CD1c-positive myeloid dendritic cell (primary cell): ENCODE results near the gene RPL28.
A peak's percentile ranks its signal among the peaks of the same experiment; 100 is the strongest.

Experiments used
- DNase-seq: peaks from one replicate; pipeline ENCODE4 v3.0.0-alpha.2; 2016; ENCODE audit errors: extremely low spot score

The RPL28 gene

DNA sequence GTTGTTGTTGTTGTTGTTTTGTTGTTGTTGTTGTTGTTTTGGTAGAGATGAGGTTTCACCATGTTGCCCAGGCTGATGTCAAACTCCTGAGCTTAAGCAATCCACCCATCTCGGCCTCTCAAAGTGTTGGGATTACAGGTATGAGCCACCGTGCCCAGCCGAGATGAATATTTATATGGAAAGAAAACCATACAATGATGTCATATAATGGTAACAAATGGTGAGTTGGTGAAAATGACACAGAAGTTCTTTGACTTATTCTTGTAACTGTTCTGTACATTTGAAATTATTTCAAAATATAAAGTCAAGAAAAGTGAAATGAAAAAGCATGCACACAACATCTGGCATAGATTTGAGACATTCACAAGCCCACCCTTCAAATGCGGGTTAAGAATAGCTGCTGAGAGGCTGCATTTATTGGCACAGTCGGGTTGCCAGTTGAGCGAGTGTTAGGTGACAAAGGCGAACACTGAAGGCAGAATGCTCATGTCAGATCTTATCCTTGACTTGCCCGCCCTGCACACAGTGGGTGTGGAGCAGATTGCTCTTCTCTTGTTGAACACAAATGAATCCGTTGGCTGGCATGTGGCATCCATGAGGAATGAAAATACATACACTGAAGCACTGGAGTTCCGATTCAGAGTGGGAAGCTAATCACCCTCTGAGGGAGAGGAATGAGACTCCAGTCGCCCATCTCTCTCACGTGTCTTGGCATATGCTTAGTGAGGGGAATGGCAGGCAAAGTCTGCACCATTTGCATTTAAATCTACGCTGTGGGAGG, 37.7 kb downstream of the RPL28 start:
- DNase-seq, result no peak

DNA sequence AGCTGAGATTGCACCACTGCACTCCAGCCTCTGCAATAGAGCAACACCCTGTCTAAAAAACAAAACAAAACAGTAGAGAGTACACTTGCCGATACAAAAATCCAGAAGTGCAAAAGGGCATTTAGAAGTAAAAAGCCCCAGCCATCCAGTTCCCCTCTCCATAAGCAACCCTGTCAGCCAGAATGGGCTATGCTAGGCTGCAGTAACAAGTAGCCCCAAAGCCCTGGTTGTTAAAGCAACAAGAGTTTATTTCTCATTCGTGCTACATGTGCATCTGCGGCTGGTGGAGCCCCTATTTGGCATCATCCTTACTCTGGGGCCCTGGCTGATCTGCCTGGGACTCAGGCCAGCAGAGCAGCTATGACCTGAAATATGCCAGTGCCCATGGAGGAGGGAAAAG, 38.8 kb downstream of the RPL28 start:
- no peak for DNase-seq

DNA sequence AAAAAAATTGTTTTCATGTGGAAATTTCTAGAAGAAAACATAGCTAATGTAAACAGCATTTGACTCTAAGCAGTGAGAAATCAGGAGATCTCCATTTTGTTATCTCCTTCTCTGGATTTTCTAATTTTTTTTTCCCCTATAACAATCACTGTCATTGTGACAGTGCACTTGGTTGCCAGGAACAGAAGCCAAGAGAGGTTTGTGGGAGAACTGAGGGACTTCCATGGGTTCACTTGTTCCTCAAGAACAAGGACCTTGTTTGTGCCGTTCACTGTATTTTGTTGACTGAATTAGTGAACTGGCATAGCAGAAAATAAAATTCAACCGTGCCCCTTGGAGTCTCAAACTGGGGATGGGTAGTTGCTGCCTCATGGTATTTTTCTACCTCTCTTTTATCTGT, 40.3 kb downstream of the RPL28 start:
- DNase-seq, result no peak

DNA sequence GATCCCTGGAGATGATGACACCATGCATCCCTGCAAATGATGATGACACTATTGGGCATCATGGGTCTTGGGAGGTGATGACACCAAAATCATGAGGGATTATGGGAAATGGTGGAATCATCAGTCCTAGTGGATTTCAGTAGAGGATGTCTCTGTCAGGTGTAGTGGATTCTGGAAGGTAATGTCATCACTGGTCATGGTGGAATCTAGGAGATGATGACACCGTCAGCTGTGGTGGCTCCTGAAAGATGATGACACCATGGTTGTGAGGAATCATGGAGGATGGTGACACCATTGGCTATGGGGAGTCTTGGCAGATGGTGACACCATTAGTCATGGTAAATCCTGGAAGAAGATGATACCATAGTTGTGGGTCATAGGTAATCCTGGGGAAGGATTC, 45.5 kb downstream of the RPL28 start:
- no peak for DNase-seq

DNA sequence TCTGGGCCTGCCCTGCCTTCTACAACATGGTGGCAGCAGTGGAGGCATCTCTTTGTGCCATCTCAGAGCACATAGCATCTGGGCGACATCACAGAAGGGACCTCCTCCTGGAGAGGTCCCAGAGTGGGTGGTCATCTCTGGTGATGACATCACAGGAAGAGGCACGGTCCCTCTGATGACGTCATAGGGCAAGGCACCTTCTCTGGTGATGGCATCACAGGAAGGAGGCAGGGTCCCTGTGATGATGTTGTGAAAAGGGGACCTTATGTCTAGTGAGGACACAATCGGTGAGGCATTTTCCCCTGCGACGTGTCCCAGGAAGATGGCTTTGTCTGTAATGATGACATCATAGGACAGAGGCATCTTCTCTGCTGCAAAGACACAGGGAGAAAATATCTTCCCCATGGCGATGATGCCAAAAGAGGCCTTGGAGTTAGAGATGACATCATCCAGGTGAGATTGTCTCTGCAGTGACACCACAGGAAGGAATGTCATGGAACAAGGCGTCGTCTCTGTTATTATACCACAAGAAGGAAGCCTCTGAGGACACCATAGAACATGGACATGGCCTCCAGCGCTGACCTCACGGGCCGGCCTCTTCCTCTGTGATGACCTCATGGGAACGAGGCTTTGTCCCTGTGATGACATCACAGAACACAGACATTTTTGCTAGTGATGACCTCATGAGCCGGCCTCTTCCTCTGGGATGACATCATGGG, 46.7 kb downstream of the RPL28 start:
- DNase-seq, result no peak

DNA sequence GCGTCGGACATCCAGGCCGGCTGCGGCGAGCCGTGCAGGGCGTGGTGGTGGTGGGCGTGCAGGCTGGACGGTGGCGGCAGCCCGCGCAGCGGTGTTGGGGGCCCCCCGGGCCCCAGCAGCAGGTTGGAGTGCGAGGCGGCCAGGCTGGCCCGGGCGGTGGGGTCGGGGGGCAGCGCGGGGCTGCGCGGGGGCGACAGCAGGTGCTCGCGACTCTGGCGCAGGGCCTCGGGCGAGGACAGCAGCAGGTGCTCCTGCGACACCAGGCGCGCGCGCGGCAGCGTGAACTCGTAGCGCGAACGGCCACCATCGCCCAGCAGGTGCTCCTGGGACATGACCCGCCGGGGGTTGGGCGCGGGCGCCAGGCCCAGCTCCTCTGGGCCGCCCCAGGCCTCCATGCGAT, 47.6 kb downstream of the RPL28 start:
- DNase-seq, result no peak

DNA sequence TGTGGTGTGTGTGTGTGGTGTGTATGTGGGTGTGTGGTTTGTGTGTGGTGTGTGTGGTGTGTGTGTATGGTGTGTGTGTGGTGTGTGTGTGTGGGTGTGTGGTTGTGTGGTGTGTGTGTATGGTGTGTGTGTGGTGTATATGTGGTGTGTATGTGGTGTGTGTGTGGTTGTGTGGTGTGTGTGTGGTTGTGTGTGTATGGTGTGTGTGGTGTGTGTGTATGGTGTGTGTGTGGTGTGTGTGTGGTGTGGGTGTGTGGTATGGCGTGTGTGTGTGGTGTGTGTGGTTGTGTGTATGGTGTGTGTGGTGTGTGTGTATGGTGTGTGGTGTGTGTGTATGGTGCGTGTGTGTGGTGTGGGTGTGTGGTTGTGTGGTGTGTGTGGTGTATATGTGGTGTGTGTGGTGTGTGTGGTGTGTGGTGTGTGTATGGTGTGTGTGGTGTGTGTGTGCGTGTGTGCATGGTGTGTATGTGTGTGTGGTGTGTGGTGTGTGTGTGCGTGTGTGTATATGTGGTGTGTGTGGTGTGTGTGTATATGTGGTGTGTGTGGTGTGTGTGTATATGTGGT, 48.7 kb downstream of the RPL28 start:
- DNase-seq, result no peak

DNA sequence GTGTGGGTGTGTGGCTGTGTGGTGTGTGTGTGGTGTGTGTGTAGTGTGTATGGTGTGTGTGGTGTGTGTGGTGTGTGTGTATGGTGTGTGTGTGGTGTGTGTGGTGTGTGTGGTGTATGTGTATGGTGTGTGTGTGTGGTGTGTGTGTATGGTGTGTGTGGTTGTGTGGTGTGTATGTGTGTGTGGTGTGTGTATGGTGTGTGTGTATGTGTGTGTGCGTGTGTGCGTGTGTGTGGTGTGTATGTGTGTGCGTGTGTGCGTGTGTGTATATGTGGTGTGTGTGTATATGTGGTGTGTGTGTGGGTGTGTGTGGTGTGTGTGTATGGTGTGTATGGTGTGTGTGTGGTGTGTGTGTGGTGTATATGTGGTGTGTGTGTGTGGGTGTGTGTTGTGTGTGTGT, 49.3 kb downstream of the RPL28 start:
- no peak for DNase-seq

DNA sequence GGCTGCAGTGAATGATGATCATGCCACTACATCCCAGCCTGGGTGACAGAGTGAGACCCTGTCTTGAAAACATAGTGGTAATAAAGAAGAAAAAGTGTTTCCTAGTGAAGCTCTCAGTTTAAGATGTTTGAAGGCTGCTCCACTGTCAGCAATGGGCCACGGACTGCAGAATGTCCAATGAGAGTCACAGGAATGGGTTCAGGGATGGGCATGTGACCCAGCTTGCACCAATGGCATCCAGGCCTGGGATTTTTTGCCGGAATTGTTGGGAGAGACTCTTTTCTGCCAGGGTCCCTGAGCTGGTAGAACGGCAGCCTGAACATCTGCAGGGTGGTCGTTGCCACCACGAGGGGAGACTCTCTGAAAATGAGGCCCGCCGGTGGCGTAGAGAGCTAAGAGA, 51.1 kb downstream of the RPL28 start:
- no peak for DNase-seq

DNA sequence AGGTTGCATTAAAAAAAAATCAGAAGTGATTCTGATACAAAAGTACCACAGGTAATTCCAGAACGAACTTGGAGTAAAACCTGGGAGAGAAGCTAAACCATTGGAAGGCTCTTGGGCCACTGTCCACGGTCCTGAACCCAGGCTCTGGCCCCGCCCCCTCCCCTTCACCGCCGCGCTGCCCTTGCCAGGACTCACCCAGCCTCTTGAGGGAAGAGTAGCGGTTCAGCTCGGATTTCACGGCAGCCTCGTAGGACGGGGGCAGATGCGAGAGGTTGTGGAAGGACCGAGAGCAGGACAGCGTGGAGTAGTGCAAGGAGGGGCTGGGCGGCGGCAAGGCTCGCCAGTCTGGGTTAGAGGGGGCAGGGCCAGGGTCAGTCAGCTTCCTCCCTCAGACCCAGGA, 51.7 kb downstream of the RPL28 start:
- DNase-seq, result peak; percentile 66

DNA sequence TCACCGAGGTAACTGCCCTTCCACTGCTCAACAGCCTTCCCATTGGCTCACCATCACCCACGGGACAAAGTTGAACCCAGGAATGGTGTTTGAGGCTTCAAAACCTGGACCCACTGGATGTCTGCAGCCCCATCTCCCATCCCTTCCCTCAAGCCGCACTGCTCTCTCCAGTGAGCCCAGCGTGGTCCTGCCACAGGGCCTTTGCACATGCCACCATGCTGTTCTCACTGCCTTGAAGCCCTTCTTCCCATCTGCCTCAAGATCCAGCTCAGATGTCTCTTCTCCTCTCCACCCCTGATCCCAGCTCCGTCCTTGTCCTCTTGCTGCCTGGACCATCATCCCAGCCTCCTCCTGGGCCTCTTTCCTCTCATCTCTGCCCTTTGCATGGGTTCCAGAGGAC, 53.3 kb downstream of the RPL28 start:
- no peak for DNase-seq

DNA sequence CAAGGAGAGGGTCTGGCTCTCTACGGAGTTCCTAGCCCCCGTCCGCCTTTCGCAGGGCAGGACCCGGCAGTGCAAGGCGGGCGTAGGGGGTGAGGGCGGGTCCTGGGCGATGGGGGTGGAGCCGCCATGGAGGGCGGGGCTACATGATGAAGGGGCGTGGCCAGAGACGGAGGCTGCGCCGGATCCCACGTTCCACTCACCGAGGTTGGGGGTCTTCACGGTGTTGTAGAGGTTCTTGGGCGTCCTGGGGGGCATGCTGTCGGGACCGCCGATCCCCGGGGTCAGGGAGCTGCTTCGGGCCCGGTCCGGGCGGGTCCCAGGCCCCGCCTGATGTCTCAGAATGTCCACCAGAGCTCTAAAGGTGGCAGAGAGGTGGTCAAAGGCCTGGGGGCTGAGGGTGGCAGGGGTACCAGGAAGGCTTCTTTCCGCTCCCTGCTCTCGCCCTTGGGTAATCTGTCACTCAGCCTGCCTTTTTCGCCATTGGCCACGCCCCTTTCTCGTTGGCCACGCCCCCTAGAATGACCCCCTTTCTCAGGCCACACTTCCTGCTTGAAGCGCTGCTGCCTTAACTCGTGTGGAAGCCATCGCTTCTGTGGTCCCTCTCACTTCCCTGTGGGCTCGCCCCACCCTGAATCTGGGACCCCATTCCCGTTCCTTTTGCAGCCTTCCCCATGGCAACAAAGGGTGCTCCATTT, 54.8 kb downstream of the RPL28 start:
- peak; percentile 35 for DNase-seq

DNA sequence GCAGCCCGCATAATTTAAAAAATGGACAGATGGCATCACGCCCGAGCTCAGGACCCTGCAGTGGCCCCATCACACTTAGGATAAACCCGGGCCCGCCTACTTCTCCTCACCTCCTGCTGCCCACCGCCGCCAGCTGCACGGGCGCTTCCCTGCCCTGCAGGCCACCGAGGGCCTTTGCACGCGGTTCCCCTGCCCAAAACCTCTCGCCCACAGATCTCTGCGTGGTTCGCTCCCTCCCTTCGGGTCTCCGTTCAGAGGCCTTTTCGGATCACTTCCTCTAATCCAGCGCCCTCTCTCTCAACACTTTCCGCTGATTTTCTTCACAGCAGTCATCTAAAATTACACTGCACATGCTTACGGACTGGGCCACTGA, 55.6 kb downstream of the RPL28 start:
- DNase-seq, result peak; percentile 80

DNA sequence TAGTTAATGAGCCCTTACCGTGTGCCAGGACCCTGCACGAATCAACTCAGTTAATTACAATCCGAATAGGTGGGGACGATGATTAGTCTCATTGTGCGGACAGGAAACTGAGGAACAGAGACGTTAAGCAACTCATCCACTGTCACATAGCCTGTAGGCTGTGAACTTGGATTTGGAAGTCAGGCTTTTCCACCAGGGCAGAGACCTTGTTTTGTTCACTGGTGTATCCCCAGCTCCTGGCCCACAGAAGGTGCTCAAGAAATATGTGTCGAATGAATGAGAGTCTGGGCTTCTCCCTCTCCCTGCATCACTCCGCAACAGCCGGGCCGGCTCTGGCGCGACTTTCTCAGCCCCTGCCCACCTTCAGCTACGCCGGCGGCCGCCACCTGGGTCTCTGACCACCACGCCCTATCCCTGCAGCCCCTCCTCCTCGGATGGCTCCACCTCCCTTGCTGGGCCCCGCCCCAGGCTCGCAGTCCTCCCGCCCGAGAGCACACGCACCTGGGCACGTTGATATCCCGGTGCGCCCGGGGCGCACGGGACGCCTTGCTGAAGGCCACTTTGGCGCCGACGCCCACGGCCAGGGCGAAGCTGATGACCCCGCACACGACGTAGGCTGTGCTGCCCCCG, 56.1 kb downstream of the RPL28 start:
- DNase-seq, result no peak

DNA sequence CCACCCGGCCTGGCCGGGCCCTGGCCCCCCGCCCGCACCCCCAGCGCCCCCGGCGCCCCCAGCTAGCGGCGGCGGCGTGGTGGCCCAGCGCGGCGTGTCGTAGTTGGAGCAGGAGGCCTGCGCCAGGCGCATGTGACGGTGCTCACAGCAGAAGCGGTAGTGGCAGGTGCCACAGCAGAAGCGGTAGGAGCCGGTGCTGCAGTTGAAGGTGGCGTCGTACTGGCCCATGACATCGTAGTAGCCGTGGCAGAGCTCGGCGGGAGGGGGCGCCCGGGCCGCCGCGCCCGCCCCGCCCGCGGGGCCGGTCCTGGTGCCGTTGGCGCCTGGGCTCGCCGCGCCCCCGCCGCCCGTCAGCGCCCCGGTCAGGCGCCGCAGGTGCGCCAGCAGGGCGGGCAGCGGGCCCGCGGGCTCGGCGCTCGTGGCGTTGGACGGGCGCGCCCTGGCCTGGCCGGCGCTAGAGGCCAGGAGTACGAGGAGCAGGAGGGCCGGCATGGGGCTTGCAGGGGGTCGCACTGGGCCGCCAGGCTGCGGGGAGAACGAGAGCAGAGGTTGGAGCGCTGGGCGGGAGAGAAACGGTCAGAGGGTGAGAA, 56.7 kb downstream of the RPL28 start:
- DNase-seq, result no peak

DNA sequence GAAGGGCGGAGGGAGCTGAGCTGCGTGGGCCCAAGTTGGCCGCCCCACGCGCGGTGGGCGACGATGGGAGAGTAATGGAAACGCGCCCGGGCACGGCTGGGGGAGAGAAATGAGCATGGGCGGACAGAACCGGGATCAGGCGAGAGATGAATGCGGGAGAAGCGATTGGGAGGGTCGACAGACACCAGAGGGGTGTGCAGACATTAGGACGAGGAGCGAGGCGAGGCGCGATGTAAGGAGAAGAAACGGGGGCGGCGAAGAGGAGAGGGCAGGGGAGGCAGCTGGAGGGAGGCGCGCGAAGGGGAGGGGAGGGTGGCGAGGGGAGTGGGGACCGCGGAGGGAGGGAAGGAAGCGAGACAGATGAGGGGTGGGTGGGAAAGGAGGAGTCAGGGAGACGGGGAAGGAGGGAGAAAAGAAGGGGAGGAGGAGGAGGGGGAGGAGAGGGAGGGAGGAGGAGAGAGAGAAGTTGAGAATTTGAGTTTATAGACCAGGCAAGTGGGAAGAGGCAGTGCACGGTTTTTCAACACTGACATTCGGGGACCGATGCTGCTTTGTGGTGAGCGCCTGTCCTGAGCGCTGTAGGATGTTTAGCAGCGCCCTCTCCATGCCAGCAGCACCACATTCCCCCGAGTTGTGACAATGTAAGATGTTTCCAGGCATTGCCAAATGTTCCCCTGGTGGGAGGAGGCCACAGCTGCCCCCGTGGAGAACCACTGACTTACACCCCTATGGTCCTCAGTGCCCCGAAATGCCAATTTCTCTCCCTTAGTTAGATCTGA, 57.5 kb downstream of the RPL28 start, which contains the start of gene SHISA7:
Gene SHISA7, minus strand, starts transcription at position 256 of the 779 bp plus-strand sequence. CDS start 437 bp downstream, outside the sequence.
- no peak for DNase-seq

DNA sequence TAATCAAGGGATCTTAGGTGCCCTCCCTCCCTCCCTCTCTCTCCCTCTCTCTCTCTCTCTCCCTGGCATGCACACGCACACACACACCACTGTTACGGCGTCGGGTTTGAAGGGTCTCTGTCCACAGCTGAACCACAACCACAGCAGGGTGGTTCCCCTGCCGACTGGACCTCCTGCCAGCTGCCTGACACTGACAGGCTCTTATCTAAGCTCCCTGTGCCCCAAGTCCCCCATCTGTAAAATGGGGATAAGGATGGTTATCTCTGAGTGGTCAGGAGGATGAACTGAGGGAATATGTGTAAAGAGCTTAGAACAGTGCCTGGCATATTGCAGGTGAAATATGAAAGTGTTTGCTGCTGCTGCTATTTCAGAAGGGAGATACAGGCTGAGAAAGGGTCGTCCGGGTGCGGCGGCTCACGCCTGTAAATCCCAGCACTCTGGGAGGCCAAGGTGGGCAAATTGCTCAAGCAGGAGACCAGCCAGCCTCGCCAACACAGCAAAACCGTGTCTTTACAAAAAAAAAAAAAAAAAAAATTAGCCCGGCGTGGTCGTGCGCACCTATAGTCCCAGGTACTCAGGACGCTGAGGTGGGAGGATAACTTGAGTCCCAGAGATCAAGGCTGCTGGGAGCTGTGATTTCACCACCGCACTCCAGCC, 58.2 kb downstream of the RPL28 start:
- DNase-seq, result no peak

DNA sequence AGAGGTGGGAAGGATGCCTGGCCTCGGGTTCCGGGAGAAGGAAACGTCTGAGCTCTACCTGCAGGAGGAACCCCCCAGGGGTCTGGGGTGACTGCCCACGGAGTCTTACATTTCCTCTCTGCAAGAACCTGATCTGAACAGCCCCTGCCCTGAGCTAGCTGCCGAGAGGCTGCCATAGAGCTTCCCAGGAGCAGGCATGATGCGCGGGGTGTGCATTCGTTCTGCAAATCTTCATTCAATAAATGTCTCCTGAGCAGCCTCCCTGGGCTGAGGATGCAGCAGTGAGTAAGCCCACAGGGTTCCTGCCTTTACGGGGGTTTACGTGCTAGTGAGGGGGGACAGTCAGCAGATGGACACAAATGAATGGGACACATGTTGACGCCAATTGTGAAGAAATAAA, 58.9 kb downstream of the RPL28 start:
- no peak for DNase-seq

DNA sequence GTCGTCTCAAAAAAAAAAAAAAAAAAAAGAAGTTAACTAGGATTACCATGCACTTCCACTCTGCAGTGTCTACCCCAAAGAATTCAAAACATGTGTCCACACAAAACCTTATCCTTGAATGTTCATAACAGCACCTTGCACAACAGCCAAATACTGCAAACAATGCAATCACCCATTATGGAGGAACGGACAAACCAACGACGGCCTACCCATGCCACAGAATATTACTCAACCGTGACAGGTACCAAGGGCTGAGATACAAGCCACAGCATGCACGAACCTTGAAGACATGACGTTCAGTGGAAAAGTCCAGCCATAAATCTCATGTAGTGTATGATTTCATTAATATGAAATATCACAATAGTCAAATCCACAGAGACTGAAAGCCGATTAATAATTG, 60.3 kb downstream of the RPL28 start:
- no peak for DNase-seq

DNA sequence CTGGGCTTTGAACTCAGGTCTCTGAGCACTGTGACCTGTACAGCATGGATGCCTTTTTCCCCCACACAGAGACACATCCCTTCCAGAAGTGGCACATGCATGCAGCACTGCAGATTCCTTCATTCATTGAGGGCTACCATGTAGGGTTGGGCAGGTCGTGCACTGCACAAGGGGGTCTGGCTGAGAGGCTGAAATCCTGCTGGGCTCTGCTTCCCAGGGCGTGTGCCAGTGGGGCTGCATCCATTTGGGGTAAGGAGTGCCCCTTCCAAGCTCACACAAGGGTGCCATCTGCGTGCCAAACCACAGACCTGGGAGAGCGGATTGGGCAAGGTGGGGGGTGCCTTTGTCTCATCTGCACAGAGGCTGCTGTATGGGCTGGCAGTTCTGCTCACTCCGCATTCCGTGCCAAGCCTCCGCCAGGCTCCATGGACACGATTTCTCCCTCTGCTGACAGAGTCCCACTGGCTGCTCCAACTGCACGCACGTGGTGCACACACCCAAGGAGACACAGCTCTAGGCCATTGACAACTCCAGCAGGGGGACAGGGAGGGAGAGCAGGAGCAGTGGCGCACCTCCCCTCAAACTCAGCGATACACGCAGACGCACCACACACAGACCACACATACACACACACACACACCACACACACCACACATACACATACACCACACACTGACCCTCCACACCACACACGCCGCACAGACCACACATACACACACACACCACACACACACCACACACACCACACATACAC, 61.9 kb downstream of the RPL28 start:
- no peak for DNase-seq
